ENCODE results near the gene PCA3.

DNA sequence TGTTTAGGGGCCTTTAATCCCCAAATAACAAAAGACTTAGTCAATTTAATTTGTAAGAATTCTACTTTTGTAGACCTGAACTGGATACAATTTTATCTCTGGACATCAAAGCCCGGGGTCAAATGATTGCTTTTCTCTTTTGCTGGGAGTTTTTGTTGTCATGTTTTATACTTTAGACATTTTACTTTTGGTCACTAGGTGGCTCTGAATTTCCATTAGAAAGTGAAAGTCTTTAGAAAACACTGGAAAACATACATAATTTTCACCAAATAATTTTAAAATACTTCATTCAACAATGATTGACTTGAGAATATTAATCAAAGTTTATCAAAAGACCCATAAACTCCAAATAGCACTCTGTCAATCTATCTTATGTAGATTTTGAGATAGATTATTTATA is 2.8 kb upstream of the PCA3 start:
- TF ChIP-seq, protein P1, sequence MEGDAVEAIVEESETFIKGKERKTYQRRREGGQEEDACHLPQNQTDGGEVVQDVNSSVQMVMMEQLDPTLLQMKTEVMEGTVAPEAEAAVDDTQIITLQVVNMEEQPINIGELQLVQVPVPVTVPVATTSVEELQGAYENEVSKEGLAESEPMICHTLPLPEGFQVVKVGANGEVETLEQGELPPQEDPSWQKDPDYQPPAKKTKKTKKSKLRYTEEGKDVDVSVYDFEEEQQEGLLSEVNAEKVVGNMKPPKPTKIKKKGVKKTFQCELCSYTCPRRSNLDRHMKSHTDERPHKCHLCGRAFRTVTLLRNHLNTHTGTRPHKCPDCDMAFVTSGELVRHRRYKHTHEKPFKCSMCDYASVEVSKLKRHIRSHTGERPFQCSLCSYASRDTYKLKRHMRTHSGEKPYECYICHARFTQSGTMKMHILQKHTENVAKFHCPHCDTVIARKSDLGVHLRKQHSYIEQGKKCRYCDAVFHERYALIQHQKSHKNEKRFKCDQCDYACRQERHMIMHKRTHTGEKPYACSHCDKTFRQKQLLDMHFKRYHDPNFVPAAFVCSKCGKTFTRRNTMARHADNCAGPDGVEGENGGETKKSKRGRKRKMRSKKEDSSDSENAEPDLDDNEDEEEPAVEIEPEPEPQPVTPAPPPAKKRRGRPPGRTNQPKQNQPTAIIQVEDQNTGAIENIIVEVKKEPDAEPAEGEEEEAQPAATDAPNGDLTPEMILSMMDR (IDR thresholded peaks at IDR 0.05), result no peak
- TF ChIP-seq TEAD1 (CRISPR knock-in tag; IDR thresholded peaks at IDR 0.05) (no peak), GABPB1 (CRISPR knock-in tag; IDR thresholded peaks at IDR 0.05) (no peak), JUN (CRISPR knock-in tag; IDR thresholded peaks at IDR 0.05) (no peak), FOXK1 (CRISPR knock-in tag; IDR thresholded peaks at IDR 0.05) (no peak)
- TF ChIP-seq, protein P2, sequence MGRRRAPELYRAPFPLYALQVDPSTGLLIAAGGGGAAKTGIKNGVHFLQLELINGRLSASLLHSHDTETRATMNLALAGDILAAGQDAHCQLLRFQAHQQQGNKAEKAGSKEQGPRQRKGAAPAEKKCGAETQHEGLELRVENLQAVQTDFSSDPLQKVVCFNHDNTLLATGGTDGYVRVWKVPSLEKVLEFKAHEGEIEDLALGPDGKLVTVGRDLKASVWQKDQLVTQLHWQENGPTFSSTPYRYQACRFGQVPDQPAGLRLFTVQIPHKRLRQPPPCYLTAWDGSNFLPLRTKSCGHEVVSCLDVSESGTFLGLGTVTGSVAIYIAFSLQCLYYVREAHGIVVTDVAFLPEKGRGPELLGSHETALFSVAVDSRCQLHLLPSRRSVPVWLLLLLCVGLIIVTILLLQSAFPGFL (CRISPR knock-in tag; IDR thresholded peaks at IDR 0.05; ENCODE audit: borderline replicate concordance), result no peak
- TF ChIP-seq, protein P3, sequence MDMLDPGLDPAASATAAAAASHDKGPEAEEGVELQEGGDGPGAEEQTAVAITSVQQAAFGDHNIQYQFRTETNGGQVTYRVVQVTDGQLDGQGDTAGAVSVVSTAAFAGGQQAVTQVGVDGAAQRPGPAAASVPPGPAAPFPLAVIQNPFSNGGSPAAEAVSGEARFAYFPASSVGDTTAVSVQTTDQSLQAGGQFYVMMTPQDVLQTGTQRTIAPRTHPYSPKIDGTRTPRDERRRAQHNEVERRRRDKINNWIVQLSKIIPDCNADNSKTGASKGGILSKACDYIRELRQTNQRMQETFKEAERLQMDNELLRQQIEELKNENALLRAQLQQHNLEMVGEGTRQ (CRISPR knock-in tag; IDR thresholded peaks at IDR 0.05), result no peak

Measured in WTC11 (cell line).